Activated T-cell treated with anti-CD3 and anti-CD28 coated beads, Interleukin-2, amount 50 U/mL, for 24 hours (primary cell): ENCODE results near the gene FMR1NB.

ENCODE experiments used
- DNase-seq: peaks from one replicate; pipeline ENCODE4 v3.0.0-alpha.2; 2020
- H3K27ac Mint-ChIP-seq: 2 replicates; pipeline ENCODE4 v1.8.0; 2020; ENCODE audit warnings: mild to moderate bottlenecking, mixed read lengths
- H3K27me3 Mint-ChIP-seq: 2 replicates; pipeline ENCODE4 v1.8.0; 2020; ENCODE audit warnings: mixed read lengths
- H3K36me3 Mint-ChIP-seq: 2 replicates; pipeline ENCODE4 v1.8.0; 2020; ENCODE audit warnings: low read depth, mixed read lengths
- H3K4me1 Mint-ChIP-seq: 2 replicates; pipeline ENCODE4 v1.8.0; 2020; ENCODE audit warnings: low read depth, mixed read lengths
- H3K4me3 Mint-ChIP-seq: 2 replicates; pipeline ENCODE4 v1.8.0; 2020; ENCODE audit warnings: mild to moderate bottlenecking, moderate library complexity, mixed read lengths
- H3K9me3 Mint-ChIP-seq: 2 replicates; pipeline ENCODE4 v1.8.0; 2020; ENCODE audit warnings: mixed read lengths

The FMR1NB gene, protein sequence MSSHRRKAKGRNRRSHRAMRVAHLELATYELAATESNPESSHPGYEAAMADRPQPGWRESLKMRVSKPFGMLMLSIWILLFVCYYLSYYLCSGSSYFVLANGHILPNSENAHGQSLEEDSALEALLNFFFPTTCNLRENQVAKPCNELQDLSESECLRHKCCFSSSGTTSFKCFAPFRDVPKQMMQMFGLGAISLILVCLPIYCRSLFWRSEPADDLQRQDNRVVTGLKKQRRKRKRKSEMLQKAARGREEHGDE

DNA sequence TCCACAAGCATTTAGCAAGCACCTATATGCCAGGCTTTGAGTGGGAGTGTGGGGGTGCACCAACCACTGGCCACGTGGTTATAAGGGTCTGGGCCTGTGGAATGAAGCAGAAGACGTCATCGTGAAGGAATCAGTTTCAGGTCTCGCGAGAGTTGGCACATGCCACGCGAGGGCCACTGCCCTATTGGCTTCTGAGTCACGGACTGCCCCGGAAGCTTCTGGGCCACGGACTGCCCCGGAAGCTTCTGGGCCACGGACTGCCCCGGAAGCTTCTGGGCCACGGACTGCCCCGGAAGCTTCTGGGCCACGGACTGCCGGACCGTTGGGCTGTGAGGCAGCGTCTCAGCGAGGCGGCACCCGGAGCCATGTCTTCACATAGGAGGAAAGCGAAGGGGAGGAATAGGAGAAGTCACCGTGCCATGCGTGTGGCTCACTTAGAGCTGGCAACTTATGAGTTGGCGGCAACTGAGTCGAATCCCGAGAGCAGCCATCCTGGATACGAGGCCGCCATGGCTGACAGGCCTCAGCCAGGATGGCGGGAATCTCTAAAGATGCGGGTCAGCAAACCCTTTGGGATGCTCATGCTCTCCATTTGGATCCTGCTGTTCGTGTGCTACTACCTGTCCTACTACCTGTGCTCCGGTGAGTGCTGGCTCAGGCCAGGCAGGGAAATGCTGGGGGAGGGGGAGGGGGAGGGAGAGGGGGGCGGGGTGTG lies at the start of gene FMR1NB:
TSS of gene FMR1NB (plus strand) at position 300 of the 715 bp plus-strand sequence. CDS start at position 366, 66 bp downstream.
- Mint-ChIP-seq H3K9me3 (peaks cover 2% of the 10 kb centered on the region), H3K36me3 (no peaks in the 10 kb centered on the region), H3K4me3 (no peak within 1 kb of the TSS), H3K27ac (no peak within 1 kb of the TSS), H3K27me3 (no peaks in the 10 kb centered on the region), H3K4me1 (no peaks in the 10 kb centered on the region)
- DNase-seq: no peak

DNA sequence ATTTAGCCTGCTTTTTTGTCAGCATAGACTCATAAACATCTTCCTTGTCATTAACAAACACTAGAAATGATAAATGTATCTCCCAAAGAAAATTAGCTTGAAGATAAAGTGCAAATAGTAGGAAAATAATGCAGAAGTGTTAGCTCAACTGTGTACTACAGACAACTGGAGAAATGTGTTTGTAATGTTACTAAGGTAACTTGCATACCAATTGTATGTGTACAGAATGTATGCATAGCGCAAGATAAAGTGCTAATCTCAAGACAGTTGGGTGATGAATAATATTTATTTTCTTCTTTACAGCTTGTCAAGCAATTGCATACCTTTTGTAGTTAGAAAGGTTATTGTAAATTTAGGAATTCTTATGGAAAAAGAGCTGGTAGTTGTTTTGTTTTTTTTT lies 47.3 kb upstream of the FMR1NB start:
- no peaks in the 10 kb centered on the region for H3K27me3 Mint-ChIP-seq
- no peaks in the 10 kb centered on the region for H3K9me3 Mint-ChIP-seq
- H3K27ac Mint-ChIP-seq: no peak overlapping the region
- no peak for DNase-seq
- peaks cover 71% of the 10 kb centered on the region for H3K36me3 Mint-ChIP-seq
- H3K4me1 Mint-ChIP-seq: peaks cover 2% of the 10 kb centered on the region
- H3K4me3 Mint-ChIP-seq: no peak overlapping the region

DNA sequence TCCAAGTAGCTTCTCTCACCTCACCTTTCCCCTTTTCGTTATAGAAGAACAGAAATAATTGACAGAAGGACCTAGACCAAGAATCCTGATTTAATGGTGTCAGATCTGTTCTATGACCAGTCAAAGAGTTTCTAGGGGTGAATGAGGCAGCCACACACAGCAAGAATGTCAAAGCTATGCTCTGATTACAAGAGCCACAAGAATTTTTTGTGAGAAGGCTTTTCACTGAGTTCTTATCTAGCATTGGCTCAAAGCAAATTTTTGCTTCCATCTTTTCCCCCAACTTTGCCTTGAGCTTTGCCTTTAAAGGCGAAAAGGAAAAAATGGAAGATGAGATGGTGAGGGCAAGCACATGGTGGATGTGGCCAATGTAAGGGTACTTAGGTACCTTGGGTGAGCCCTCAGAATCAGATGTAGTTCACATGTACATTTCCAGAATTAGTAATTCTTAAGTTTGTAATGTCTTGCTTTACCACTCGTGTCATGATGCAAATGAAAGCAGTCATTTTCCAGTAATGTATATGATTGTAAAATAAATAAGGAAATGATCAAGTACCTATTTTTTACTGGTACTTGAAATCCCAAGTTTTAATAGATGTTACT lies 45.9 kb upstream of the FMR1NB start:
- no peaks in the 10 kb centered on the region for H3K27me3 Mint-ChIP-seq
- no peak overlapping the region for H3K4me3 Mint-ChIP-seq
- no peak overlapping the region for H3K27ac Mint-ChIP-seq
- H3K9me3 Mint-ChIP-seq: no peaks in the 10 kb centered on the region
- DNase-seq: no peak
- no peaks in the 10 kb centered on the region for H3K4me1 Mint-ChIP-seq
- H3K36me3 Mint-ChIP-seq: peaks cover 61% of the 10 kb centered on the region

DNA sequence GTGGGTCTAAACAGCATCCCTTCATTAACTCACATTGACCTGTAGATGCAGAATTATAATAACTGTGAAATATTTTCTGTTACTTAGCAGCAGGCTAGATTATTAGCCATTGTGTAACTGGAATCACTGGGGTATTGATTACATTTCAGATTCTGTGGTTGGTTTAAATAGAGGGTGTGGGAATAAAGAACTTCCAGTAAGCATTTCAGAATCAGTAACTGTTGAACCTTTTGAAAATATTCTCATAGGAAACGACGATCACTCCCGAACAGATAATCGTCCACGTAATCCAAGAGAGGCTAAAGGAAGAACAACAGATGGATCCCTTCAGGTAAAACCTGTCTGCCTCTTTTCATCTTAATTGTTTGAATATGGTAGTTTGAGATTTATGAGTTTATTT lies 35.9 kb upstream of the FMR1NB start:
- Mint-ChIP-seq H3K27ac (no peak overlapping the region), H3K27me3 (no peaks in the 10 kb centered on the region), H3K9me3 (no peaks in the 10 kb centered on the region), H3K4me3 (no peak overlapping the region), H3K36me3 (peaks cover 78% of the 10 kb centered on the region), H3K4me1 (no peaks in the 10 kb centered on the region)
- DNase-seq: no peak

DNA sequence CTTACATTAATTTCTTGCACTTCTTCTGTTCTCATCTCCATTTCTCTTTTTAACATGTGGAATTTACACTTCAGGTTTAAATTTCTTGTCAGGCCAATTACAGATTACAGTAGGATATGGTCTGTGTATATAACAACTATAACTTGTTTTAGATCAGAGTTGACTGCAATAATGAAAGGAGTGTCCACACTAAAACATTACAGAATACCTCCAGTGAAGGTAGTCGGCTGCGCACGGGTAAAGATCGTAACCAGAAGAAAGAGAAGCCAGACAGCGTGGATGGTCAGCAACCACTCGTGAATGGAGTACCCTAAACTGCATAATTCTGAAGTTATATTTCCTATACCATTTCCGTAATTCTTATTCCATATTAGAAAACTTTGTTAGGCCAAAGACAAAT lies 32.6 kb upstream of the FMR1NB start:
- no peak overlapping the region for H3K4me3 Mint-ChIP-seq
- H3K36me3 Mint-ChIP-seq: peaks cover 53% of the 10 kb centered on the region
- DNase-seq: no peak
- H3K4me1 Mint-ChIP-seq: no peaks in the 10 kb centered on the region
- H3K27me3 Mint-ChIP-seq: peaks cover 6% of the 10 kb centered on the region
- no peaks in the 10 kb centered on the region for H3K9me3 Mint-ChIP-seq
- H3K27ac Mint-ChIP-seq: no peak overlapping the region

DNA sequence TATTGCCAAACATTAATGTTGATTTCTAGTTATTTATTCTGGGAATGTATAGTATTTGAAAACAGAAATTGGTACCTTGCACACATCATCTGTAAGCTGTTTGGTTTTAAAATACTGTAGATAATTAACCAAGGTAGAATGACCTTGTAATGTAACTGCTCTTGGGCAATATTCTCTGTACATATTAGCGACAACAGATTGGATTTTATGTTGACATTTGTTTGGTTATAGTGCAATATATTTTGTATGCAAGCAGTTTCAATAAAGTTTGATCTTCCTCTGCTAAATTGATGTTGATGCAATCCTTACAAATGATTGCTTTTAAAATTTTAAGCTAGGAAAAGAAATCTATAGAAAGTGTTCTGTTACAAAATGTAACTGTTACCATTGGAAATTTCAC lies 30.8 kb upstream of the FMR1NB start:
- Mint-ChIP-seq H3K27me3 (peaks cover 13% of the 10 kb centered on the region), H3K27ac (no peak overlapping the region), H3K4me1 (no peaks in the 10 kb centered on the region), H3K36me3 (peaks cover 35% of the 10 kb centered on the region), H3K4me3 (no peak overlapping the region), H3K9me3 (no peaks in the 10 kb centered on the region)
- no peak for DNase-seq

DNA sequence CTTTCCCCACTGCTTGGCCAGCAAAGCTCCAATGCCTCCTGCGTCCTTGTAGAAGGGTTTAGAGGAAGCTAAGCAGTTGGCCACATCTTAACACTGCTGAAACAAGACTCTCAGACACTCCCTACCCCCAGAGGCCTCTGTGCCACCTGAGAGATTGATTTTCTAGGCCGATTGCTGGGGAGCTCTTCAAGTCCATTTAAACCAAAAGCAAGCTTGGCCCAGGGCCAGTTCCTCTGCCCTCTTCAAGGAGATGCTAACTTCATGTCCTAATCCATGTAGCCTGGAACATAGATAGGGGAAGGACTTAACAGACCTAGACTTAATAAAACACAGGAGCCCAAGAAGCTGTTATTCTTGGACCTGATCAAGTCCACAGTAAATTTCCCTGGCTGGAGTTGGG lies 27.2 kb upstream of the FMR1NB start:
- peaks cover 17% of the 10 kb centered on the region for H3K27me3 Mint-ChIP-seq

DNA sequence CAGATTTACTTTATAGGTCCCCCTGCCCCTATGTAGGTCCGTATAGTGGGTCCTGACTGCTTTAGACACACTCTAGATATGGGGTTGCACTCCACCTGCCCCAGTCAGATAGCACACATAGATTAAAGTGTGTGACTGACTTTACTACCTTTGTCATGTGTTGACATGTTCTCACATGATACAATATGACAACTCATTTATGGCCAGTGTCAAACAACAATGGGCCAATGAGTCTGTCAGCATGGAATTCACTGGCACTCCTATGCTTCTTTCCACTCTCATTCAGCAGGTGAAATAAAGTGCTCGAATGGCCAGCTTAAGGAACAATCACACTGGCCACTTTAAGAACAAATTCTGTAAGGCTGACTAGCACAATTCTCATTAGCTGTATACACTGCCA lies 23.8 kb upstream of the FMR1NB start:
- no peak for DNase-seq
- no peak overlapping the region for H3K27ac Mint-ChIP-seq
- H3K4me1 Mint-ChIP-seq: no peaks in the 10 kb centered on the region
- H3K4me3 Mint-ChIP-seq: no peak overlapping the region
- no peaks in the 10 kb centered on the region for H3K9me3 Mint-ChIP-seq
- H3K27me3 Mint-ChIP-seq: peaks cover 30% of the 10 kb centered on the region
- no peaks in the 10 kb centered on the region for H3K36me3 Mint-ChIP-seq

More for the DNA sequence above, 27.2 kb upstream of the FMR1NB start:
- Mint-ChIP-seq H3K36me3 (peaks cover 15% of the 10 kb centered on the region), H3K9me3 (no peaks in the 10 kb centered on the region), H3K4me3 (no peak overlapping the region), H3K27ac (no peak overlapping the region), H3K4me1 (no peaks in the 10 kb centered on the region)
- no peak for DNase-seq

DNA sequence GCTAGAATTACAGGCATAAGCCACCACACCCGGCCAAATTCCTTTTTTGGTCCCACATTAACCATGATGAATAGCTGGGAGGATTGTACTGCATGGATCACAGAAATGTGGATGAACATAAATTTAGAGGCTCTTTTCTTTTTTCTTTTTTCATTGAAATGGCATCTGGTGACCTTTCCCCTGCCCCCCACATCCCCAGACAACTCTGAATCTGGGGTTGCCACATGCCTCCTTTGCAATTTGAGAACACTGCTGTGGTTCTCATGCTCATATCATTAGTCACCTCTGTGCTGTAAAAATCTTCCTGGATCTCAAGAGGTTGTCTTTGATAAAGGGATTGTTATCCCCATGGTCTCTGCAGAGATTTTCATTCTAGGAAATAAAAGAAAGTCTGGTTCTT lies 22.8 kb upstream of the FMR1NB start:
- Mint-ChIP-seq H3K27me3 (peaks cover 34% of the 10 kb centered on the region), H3K4me1 (no peaks in the 10 kb centered on the region), H3K27ac (no peak overlapping the region), H3K9me3 (no peaks in the 10 kb centered on the region), H3K36me3 (no peaks in the 10 kb centered on the region), H3K4me3 (no peak overlapping the region)
- DNase-seq: no peak

DNA sequence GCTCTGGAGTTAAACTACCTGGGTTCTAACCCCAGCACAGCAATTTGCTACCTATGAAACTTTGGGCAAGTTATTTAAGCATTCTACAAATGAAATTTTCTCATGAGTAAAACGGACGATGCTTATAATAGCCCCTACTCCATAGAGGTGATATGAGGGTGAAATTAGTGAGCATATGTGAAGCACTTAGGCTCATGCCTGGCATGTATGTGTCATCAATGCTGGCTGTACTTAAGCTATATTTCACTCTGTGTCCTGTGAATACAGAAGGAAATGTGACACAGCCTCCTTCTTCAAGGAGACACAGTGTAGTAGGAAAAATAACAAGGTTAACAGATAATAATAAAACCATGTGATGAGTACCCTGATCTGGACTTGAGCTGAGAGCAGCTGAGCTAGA lies 20.4 kb upstream of the FMR1NB start:
- H3K4me1 Mint-ChIP-seq: no peaks in the 10 kb centered on the region
- H3K27me3 Mint-ChIP-seq: peaks cover 34% of the 10 kb centered on the region
- no peak overlapping the region for H3K4me3 Mint-ChIP-seq
- no peak overlapping the region for H3K27ac Mint-ChIP-seq
- no peak for DNase-seq
- no peaks in the 10 kb centered on the region for H3K9me3 Mint-ChIP-seq
- no peaks in the 10 kb centered on the region for H3K36me3 Mint-ChIP-seq

DNA sequence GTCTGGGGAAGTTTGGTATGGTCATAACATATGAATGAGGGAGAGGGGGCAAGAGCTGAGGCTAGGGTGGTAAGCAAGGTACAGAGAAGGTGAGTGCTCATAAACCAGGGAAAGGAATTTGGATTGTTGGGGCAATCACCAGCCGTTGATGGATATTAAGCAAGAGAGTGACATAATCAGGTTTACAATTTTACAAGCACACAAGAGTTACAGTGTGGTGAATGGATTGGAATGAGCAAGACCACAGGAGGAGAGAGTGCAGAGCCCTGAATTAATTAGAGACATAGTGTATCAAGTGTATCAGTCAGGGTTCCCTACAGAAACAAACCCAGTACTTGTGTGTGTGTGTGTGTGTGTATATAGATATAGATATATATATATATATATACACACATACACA lies 18.7 kb upstream of the FMR1NB start:
- H3K36me3 Mint-ChIP-seq: no peaks in the 10 kb centered on the region
- H3K4me1 Mint-ChIP-seq: no peaks in the 10 kb centered on the region
- H3K9me3 Mint-ChIP-seq: no peaks in the 10 kb centered on the region
- peaks cover 40% of the 10 kb centered on the region for H3K27me3 Mint-ChIP-seq
- no peak for DNase-seq
- H3K4me3 Mint-ChIP-seq: no peak overlapping the region
- H3K27ac Mint-ChIP-seq: no peak overlapping the region

DNA sequence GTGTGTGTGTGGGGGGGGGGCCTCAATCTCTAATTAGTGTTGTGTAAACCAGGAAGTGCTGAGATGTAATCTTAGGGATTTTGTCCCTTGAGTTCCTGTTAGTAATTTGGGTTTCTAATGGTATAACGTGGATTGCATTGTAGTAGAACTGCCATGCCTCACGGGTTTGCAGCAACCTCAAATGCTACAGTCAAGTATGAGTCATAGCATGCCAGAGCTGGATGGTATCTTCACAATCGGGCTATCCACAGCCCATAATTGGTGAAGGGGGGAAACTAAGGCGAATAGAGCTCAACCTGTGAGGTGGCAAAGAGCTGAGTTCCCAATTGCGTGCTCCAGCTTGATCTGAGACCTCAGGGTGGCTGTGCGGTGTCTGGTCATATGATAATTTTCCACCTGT lies 2.2 kb upstream of the FMR1NB start:
- no peak overlapping the region for H3K4me3 Mint-ChIP-seq
- no peak for DNase-seq
- no peak overlapping the region for H3K27ac Mint-ChIP-seq
- H3K27me3 Mint-ChIP-seq: no peaks in the 10 kb centered on the region
- no peaks in the 10 kb centered on the region for H3K9me3 Mint-ChIP-seq
- H3K36me3 Mint-ChIP-seq: no peaks in the 10 kb centered on the region
- H3K4me1 Mint-ChIP-seq: no peaks in the 10 kb centered on the region

DNA sequence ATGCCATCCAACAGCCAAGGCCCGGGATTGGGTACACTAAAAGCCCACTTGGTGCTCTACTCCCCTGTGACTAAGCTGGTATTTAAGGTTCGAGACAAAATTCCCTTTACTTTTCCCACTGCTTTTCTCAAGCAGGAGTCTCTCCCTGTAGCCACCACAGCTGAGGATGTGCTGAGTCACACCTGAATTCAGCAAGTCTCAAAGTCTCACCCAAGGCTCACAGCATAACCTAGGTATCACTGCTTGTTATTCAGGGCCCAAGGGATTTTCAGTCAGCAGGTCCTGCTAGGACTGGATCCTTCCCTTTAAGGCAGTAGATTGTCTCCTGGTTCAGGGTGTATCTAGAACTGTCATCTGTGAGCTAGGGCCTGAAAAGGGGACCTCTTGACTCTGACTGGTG lies 39.2 kb downstream of the FMR1NB start:
- H3K36me3 Mint-ChIP-seq: no peaks in the 10 kb centered on the region
- no peak overlapping the region for H3K27ac Mint-ChIP-seq
- H3K4me3 Mint-ChIP-seq: no peak overlapping the region
- H3K9me3 Mint-ChIP-seq: peaks cover 8% of the 10 kb centered on the region
- H3K27me3 Mint-ChIP-seq: peaks cover 38% of the 10 kb centered on the region
- no peaks in the 10 kb centered on the region for H3K4me1 Mint-ChIP-seq
- no peak for DNase-seq

DNA sequence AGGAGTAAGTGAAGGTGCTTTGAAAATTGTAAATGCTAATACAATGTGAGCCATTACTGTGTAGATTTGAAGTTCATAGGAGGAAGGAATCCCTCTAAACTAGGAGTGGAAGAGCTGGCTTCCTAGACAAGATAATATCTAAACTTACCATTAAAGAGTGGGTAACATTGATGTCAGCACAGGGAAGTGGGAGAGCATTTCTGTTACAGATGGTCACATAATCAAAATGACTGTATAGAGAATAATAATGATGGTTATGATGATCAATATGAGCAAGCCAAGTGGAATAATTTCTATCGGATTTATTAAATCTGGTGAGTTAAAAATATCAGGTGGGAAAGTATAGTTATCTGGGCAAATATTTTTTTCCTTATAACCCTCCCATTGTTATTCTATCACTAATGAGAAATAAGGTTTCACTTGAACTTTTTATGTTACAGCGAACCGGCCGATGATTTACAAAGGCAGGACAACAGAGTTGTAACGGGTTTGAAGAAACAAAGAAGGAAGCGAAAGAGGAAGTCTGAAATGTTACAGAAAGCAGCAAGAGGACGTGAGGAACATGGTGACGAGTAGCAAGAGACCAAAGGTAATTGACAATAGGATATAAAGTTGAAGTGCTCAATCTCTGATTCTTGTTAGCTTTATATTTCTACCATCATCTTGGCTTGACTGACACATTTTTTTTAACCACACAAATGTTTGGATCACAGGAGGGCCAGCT lies 43.5 kb downstream of the FMR1NB start:
- H3K27me3 Mint-ChIP-seq: peaks cover 33% of the 10 kb centered on the region
- no peaks in the 10 kb centered on the region for H3K9me3 Mint-ChIP-seq
- H3K27ac Mint-ChIP-seq: no peak overlapping the region
- no peak overlapping the region for H3K4me3 Mint-ChIP-seq
- H3K36me3 Mint-ChIP-seq: no peaks in the 10 kb centered on the region
- H3K4me1 Mint-ChIP-seq: no peaks in the 10 kb centered on the region
- DNase-seq: no peak

DNA sequence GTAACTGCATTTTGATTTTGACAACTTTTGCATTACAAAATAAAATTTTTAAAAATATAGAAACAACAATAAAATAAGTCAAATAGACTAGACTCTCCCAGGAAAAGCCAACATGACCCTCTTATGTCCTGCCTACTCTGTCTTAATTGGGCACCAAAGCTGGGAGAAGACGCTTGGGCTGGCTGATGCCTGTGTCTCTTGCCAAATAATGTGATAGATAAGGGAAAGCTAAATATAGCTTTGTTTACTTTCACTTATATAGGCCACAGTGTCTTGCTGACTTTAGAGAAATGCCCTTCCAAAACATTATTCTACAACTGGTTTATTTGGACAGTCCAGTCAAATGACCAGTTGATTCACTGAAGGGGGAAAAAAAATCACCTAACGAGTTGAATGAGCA lies 54.2 kb downstream of the FMR1NB start:
- no peak for DNase-seq
- Mint-ChIP-seq H3K4me3 (no peak overlapping the region), H3K36me3 (no peaks in the 10 kb centered on the region), H3K9me3 (no peaks in the 10 kb centered on the region), H3K4me1 (no peaks in the 10 kb centered on the region), H3K27ac (no peak overlapping the region), H3K27me3 (peaks cover 8% of the 10 kb centered on the region)
